NCI-H2081 treated with DMSO at 0.1 percent for 48 hours (cell line): ENCODE results near the gene TTLL8.
"Not testable (repeated sequence)": the region's sequence is repeated elsewhere in the genome, so short reads cannot be mapped to it uniquely, and the experiment has no call there.

Experiments
- DNase-seq: peaks from one replicate; lab custom pipeline; 2025; lab: John Stamatoyannopoulos, UW

The TTLL8 gene

DNA sequence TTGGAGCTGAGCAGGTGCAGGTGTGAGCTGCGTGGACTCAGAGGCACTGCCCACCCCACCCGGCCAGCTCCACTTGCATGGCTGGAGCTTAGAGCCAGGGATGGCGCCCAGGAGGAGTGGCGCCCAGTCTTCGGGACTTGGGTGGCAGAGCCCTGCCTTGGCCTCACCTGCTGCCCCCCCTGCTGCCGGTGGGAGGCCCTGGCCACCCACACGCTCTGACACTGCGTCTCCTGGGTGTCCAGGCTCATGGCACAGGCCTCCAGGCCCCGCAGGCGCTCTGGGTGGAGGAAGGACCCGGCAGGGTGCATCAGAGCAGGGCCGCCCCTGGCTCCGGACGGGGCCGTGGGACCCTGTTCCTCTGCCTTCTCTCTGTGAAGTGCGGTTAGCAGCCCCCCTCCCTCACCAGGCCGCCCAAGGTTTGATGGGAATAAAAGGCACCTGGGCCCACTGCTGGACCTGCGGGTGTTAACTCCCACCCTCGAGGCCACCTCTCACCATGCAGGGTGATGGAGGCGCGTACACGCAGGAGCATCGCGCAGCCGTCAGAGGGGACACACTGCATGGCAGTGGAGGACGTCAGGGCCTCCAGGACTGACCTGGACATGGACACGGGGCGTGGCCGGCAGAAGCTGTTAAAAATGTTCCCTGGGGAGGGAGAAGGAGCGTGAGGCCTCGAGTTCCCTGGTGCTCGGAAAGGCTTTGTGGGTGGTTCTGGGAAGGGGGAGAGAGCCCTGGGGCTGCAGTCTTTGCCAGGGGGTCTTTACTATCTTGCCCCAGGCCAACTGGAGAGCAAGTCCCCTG, 57.3 kb downstream of the TTLL8 start:
- DNase-seq, result no peak

DNA sequence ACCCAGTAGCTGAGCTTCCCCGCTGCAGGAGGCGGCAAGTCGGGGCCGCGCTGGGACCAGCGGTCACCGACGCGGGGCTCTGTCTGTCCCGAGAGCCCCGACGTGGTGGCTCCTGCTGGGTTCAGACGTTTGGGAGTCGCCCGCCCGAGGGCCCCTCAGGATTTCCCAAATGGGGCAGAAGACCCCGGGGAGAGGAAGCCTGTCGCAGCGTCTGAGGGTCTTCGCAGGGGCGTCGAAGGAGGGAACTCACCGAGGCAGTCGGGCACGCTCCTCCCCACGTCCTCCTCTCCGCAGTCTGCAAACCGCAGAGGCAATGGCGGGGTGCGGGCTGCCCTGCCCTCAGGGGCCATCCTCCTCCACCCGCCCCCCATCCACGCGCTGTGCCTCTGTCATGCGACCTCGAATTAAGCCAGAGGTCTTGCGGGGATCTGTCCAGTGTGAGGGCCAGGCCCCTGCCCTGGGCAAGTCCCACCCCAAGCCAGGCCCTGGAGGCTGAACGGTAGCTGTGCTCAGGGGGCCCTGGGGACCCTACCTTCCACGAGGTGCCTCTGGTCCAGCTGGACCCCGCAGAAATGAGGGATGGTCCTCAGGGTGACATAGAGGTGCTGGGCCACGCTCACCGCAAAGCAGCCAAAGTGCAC, 58.0 kb downstream of the TTLL8 start:
- DNase-seq, result no peak

DNA sequence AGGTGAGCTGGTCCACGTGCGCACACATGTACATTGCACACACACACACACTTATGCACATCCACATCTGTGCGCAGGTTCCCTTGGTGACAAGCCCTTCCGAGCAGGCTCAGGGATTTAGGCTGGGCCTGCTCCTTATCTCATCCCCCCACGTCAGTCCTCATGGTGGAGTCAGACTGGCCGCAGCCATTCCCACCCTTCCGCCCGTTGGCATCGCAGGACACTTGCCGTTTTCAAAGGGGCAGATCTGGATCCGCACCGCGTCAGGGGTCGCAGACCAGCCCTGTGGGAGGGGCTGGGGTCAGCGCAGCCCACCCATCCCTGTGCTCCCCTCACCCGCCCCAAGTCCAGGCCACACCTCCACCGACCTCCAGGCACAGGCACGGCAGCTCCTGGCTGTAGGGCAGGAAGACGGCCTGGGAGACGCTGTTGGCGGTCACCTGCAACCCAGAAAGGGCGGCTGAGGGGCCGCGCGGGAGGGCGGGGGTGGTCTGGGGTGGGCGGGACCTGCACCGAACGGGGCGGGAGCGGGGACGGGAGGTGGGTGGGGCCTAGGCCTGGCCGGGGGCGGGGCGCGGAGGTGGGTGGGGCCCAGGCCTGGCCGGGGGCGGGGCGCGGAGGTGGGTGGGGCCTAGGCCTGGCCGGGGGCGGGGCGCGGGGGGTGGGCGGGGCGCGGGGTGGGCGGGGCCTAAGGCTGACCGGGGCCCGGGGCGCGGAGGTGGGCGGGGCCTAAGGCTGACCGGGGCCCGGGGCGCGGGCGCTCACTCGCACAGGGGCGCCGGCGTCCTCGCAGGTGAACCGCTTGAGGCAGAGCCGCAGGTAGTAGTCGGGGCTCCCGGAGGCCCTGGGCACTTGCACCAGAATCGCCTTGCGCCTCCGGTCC, 58.8 kb downstream of the TTLL8 start:
- no peak for DNase-seq

DNA sequence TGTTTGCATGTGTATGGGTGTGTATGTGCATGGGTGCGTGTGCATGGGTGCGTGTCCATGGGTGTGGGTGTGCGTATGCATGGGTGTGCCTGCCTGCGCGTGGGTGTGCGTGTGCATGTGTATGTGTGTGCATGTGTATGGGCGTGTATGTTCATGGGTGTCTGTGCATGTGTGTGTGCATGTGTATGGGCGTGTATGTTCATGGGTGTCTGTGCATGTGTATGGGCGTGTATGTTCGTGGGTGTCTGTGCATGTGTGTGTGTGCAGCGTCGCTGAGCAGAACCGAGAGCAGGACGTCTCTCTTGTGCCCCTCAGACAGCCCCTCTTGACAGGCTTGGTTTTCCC, 59.4 kb downstream of the TTLL8 start:
- DNase-seq, result no peak

DNA sequence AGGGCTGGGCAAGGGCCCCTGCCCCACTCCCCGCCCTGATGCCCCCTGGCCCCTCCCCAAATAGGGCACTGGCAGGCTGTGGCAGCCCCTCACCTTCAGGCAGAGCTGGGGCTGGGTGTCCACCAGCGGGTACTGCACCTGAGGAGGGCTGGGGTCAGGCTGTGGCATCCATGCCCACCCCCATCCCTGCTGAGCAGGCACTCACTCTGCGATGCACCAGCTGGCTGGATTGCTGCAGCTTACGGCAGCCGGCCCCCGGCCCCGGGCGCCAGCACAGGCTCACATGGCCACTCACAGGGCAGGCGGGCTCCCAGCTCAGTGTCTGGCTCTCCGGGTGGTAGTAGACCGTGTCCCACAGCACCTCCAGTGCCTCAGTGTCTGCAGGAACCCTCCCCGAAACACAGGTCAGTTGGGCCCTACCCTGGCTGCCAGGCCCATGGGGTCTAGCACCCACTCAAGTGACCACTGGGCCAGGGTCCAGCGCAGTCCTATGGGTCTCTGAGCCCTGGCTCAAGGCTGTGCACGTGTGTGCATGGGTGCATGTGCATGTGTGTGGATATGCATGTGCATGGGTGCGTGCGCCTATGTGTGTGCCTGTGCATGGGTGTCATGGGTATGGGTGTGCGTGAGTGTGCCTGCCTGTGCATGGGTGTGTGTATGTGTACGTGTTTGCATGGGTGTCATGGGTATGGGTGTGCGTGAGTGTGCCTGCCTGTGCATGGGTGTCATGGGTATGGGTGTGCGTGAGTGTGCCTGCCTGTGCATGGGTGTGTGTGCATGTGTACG, 60.0 kb downstream of the TTLL8 start:
- DNase-seq, result no peak

DNA sequence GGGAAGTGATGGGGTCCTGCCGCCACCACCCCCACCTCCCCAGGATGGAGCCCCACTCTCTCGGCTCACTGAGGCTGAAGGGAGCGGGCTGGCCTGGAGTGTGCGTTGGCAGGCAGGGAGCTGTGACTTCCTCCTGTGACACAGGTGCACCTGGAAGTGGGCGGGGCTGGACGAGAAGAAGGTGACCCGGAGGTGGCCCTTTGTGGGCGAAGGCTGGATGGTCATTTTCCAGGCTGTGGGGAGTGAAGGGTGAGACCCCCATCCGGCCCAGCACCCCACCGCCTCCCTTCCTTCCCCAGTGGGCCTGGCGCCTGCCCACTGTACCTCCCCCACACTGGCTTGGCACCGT, 60.9 kb downstream of the TTLL8 start:
- no peak for DNase-seq

DNA sequence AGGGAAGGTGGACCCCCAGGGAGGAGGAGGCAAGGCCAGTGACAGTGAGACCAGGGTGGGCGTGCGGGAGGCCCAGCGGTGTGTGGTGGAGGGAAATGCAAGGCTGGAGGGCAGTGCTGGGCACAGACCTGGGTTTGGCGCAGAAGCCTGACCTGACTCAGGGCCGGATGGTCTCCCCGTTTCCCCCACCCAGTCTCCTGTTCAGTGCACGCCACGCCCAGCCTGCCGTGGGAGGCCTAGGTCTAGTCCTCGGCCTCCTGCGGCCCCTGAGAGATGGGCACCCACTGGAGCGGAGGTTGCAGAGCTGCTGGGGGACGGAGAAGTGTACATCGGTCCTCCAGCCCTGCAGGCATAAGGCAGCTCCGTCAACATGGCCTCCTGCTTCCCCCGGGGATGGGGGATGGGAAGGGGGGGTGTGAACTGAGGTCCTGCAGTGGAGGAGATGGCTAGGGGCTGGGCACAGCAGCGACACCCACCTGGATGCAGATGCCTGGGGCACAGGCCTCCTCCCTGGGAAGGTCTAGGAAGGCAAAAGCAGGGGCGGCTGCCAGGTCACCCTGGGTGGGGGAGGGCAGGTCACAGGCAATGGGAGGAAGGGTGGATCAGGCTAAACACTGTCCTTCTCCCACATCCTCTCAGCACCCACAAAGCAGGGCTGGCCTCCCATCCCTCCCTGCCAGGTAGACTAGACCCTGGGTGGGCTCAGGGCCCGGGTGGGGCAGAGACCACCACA, 61.4 kb downstream of the TTLL8 start:
- DNase-seq, result no peak

DNA sequence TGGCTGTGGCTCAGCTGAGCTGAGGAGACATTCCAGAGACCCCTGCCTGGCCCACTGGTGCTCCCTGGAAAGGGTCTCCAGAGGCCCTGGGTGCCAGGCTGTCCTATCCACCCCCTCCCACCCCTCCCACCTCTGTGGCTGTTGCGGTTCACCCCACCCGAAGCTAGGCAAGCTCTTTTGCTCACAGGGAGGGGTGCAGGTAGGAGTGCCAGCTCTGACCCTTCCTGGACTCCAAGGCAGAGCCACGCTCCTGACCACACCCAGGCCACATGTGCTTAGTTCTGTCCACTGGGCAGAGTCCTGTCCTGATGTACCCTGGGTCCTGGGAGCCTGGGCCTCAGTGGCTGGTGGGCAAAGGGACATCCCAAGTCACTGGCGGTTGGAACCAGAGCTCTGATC, 62.0 kb downstream of the TTLL8 start:
- no peak for DNase-seq

DNA sequence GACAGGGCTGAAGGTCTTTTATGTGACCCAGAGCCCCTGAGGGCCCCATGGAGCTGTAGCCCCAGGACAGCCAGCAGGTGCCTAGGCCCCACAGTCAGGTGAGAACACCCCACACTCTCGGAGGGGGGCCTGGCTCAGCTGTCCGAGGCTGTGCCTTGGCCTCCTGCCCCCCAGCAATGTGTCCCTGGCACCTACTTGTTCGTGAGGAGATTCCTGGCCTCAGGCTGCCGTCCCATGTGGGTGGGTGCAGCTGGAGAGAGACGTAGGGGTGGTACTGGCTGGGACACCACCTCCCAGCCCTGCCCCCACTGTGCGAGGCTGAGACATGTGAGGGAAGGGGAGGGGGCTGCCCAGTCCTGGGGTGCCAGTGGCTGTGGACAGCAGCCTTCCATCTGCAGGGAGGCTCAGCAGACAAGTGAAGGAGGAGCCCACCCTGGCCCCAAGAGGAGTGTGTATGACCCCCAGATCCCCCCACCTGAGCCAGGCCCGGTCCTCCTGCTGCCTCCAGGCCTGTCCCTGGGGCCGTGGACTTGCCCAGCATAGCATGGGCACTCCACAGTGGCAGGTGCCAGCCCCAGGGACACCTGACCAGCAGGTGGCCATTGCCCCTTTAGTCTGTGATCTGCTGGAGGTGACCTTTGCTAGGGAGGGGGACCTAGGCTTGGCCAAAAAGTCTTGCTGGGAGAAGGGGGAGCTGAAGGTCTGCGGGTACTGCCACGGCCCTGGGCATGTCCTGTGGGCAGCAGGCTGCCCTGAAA, 62.6 kb downstream of the TTLL8 start:
- no peak for DNase-seq

DNA sequence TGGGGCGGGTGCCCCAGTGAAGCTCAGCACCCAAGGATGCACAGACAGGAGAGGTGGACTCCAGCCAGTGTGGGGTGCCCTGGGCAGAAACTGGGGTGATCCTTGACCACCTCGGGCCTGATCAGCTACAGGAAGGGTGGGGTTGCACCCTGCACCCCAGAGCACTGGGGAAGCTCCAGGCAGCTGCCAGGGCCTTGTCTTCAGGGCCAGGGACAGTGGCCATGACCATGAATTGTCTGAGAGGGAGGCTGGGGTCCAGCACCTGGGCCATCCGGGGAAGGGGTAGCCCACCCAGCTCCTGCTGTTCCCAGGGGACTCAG, 63.1 kb downstream of the TTLL8 start:
- no peak for DNase-seq

DNA sequence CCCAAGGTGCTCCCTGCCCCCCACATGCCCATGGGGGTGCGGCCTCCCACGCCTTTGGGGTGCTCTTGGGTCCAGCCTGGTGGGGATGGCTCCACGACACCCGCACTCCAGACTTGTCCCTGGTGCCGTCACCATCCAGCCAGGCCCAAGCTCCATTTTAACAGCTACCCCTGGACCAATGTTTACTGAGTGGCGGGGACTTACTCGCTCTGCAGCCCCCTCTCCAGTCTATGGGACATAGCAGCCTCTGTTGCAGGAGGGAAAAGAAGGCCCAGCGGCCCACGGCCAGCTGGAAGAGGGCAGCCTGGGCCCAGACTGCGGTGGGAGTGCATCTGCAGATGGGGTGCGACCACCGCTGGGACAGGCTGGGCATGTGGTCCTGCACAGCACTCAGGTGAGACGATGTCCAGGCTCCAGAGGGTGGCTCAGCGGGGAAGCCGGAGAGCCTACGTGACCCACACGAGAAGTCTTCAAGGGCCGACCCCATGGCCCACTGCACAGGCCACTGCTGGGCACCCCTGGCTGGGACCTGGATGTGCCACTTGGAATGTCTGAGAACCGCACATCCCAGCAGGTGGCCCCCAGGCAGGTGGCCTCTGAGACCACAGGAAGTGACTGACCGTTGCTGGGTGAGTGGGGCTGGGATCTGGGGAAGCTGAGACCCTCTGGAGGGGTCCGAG, 63.6 kb downstream of the TTLL8 start:
- no peak for DNase-seq

DNA sequence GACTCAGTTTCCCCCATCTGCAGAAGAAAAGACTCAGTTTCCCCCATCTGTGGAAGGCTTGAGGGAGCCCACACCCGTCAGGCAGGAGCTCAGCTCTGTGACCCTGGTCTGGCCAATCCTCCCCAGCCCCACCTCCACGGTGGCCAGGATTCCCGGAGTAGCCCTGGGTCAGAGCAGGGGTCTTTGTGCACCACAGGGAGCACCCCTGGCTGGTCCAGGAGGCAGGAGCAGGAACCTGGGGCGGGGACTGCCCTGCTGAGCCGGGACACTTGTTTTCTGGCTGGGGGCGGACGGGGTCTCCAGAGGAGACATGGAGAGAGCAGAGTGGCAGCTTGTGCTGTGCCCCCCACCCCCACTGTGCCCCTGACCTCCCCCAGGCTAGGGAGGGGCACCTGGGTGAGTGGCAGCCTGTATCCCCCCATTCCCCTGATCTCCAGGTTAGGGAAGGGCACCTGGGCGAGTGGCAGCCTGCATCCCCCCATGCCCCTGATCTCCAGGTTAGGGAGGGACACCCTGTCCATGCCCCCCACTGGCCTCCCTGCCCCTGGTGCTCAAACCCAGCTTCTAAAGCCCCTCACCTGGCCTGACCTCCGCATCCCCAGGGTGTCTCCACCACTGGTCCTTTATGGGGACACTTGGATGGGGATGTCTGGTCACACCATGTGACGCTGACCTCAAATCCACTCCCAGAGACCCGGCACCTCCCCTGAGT, 64.3 kb downstream of the TTLL8 start:
- no peak for DNase-seq

DNA sequence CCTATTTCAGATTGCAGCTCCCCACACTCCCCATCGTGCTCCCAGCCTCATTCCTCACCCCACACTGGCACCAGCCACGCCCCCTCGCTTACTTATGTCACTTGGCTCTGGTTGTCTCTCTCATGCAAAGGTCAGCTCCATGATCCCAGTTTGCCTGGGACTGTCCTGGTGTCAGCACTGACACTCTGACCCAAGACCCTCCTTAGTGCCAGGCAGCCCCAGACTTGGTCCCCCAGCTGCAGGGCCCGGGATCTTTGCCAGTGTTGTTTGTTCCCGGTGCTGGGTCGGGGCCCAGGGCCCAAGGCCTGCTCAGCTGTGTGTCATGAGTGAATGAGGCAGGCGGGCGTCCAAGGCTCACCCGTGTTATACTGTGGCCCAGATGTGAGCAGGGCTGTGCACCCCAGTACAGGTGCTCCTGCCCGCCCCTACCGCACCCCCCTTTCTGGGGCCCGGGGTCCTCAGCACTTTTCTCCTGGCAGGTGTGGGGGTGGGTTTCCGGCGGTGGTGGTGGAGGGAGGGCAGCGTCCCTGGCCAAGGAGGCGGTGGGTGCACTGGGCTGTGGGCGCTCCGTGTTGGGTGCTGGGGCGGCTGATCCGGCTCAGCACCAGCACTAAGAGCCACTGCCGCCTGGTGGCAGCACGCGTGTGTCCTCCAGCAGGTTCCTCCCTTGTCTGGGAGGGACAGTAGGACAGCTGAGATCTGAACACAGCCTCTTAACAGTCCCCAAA, 65.0 kb downstream of the TTLL8 start:
- no peak for DNase-seq

DNA sequence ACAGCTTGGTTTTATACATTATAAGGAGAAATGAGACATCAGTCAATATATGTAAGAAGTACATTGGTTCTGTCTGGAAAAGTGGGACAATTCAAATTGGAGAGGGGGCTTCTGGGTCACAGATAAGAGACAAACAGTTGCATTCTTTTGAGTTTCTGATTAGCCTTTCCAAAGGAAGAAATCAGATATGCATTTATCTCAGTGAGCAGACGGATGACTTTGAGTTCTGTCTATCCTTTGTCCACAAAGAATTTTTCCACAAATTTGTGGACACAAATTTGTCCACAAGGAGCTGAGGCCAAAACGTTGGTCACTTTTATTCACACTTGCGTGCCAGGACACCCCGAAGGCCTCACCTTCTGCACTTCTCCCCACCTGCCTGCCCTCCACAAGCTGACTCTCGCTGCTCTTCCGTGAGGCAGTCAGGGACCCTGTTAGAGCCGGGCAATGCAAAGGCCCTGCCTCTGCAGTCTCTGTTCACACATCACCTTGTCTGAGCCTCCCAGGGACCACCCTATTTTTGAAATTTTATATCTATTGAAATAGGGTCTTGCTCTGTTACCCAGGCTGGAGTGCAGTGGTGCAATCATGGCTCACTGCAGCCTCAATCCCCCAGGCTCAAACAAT, 66.1 kb downstream of the TTLL8 start:
- no peak for DNase-seq

DNA sequence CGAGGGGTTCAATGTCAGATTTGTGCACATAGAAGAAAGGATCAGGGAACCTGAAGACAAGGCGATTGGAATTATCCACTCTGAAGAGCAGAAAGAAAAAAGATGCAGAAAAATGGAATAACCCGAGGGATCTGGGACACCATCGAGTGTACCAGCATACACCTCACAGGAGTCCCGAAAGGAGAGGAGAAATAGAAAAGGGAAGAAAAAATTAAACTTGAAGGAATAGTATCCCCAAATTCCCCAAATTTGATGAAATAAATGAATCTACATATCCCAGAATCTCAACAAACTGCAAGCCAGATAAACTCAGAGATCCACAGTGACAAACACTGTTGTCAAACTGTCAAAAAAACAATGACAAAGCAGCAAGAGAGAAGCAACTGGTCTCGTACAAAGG, 66.9 kb downstream of the TTLL8 start:
- no peak for DNase-seq

DNA sequence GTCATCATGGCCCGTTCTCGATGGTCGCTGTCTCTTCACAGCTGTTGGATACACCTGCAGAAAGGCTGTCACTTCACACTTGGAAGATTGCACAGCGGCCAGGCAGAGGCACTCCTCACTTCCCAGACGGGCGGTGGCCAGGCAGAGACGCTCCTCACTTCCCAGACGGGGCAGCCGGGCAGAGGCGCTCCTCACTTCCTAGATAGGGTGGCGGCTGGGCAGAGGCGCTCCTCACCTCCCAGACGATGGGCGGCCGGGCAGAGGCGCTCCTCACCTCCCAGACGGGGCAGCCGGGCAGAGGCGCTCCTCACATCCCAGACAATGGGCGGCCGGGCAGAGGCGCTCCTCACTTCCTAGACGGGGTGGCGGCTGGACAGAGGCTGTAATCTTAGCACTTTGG, 68.3 kb downstream of the TTLL8 start:
- not testable (repeated sequence) for DNase-seq

DNA sequence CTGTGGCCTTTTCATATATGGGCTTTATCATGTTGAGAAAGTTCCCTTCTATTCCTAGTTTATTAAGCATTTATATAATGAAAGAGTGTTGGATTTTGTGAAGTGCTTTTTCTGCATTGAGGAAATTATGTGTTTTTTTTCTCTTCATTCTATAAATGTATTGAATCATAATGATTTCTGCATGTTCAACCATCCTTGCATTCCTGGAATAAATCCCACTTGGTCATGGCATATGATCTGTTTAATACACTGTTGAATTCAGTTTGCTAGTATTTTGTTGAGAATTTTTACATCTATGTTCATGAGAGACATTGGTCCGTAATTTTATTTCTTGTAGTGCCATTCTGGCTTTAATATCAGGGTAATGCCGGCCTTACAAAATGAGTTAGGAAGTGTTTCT, 71.8 kb downstream of the TTLL8 start:
- no peak for DNase-seq
